Transverse colon (tissue), 4 donors: ENCODE measurements around the gene NBEAL2. TPM values are rescaled to one million over a fixed set of nuclear protein-coding genes. Genes with fewer than 3 reads are reported as not detected.

Experiments
- DNase-seq: peaks from one replicate; pipeline ENCODE4 v3.0.0-alpha.2; 2019
- H3K27ac ChIP-seq, 4 donors: fragments of 200-600 bp; sonication (generic); 2 replicates each; pipeline ENCODE4 v1.5.1; 2016 to 2018; ENCODE audit warnings: inconsistent platforms in 4 of 4
- H3K27me3 ChIP-seq: fragments of 200-600 bp; sonication (generic); 2 replicates; pipeline ENCODE4 v1.5.1; 2017; ENCODE audit warnings: inconsistent platforms
- H3K36me3 ChIP-seq, 4 donors: fragments of 200-600 bp; sonication (generic); 2 replicates each; pipeline ENCODE4 v1.5.1; 2017 to 2019; ENCODE audit warnings: inconsistent platforms in 4 of 4
- H3K4me1 ChIP-seq, 4 donors: fragments of 200-600 bp; sonication (generic); 2 replicates each; pipeline ENCODE4 v1.5.1; 2017 to 2020; ENCODE audit warnings: inconsistent platforms in 4 of 4
- H3K4me3 ChIP-seq, 4 donors: fragments of 200-600 bp; sonication (generic); 1 replicate in 1 of 4; 2 replicates in 3 of 4; pipeline versions ENCODE4 v1.5.1 to v1.6.1; 2017 to 2019; ENCODE audit warnings: inconsistent platforms in 4 of 4
- H3K9me3 ChIP-seq, 2 donors: fragments of 200-600 bp; sonication (generic); 2 replicates each; pipeline ENCODE4 v1.5.1; 2017 to 2019; ENCODE audit warnings: inconsistent platforms in 2 of 2
- CTCF ChIP-seq, 5 experiments: fragments of 200-600 bp in 3 of 5; fragments of 450-650 bp in 2 of 5; sonication (generic) in 3 of 5; IDR thresholded peaks; 1 replicate in 2 of 5; 2 replicates in 3 of 5; pipeline ENCODE4 v1.5.1; 2016 to 2017; ENCODE audit warnings: antibody characterized with exemption in 5 of 5, inconsistent platforms in 3 of 5, mild to moderate bottlenecking in 2 of 5, moderate library complexity in 1 of 5
- EP300 ChIP-seq: sonication (generic); formaldehyde crosslinking; IDR thresholded peaks from one replicate; pipeline ENCODE4 v1.6.1; 2017; ENCODE audit warnings: antibody characterized with exemption, low read depth
- POLR2A ChIP-seq: fragments of 450-650 bp; IDR thresholded peaks from one replicate; pipeline ENCODE4 v1.6.1; 2016; ENCODE audit warnings: antibody characterized with exemption, mild to moderate bottlenecking, moderate library complexity
- POLR2AphosphoS5 ChIP-seq, 3 donors: sonication (generic); formaldehyde crosslinking; IDR thresholded peaks; one replicate each; pipeline ENCODE4 v1.6.1; 2016; ENCODE audit warnings: antibody characterized with exemption in 3 of 3
- WGBS, 2 donors: methylation state at CpG; one replicate each; pipeline ENCODE4 v1.1.5; 2018; ENCODE audit warnings: low coverage in 1 of 2; 5-methylcytosine and 5-hydroxymethylcytosine counted together
- in situ Hi-C, 4 donors: fragments of 200-750 bp; cut with MboI; loops; one replicate each; pipeline versions ENCODE4 v1.15.0 to v1.15.1; 2017; ENCODE audit warnings: low sequenced_read_pairs in 3 of 4, low pct_ligation_motif_present in 1 of 4, low pct_unique_long_range_greater_than_20kb in 1 of 4
- intact Hi-C: fragments of 100-400 bp; cut with DNase I; formaldehyde crosslinking; loops from one replicate; pipeline ENCODE4 v1.15.1; 2023; ENCODE audit warnings: low total_unique reads
- total RNA-seq, 4 donors: library from RNA; depleted of rRNA; stranded (reverse); fragments of >200 nt; gene quantifications; one replicate each; pipeline ENCODE4 v1.1.0, GENCODE V29; 2016

NBEAL2 gene
- total RNA-seq, 4 donors from 2014 or later, result 81.1 to 163 (median 122) TPM

GRCh38 chr3:46986055-46986730, 6.7 kb downstream of the NBEAL2 start:
- Histone ChIP-seq H3K4me1 (peaks cover 22 to 47% (median 42%) of the 10 kb centered on the region in 4 donors), H3K27me3 (no peaks in the 10 kb centered on the region), H3K27ac (peak overlapping the region in 3 of 4 donors; percentile 58 to 65 (median 60)), H3K36me3 (no peaks in the 10 kb centered on the region), H3K4me3 (no peak overlapping the region), H3K9me3 (no peaks in the 10 kb centered on the region)
- no peak for TF ChIP-seq POLR2A
- no peak for TF ChIP-seq POLR2AphosphoS5 (IDR thresholded peaks at IDR 0.05)
- no peak for TF ChIP-seq CTCF (IDR thresholded peaks at IDR 0.05)
- TF ChIP-seq EP300, result no peak
- peak; percentile 39 for DNase-seq
- 67 to 86% methylated on average over 1 to 4 of the region's 4 CpGs for WGBS, 2 donors
- in situ Hi-C loops, result loop anchor here in 1 of 4 donors (10.0 kb wide), 1 partner anchor 51 kb away; no protein-coding TSS in a partner anchor
- intact Hi-C loops, result no loop called here

GRCh38 chr3:46986782-46987310, 7.4 kb downstream of the NBEAL2 start:
- in situ Hi-C loops, result loop anchor here in 1 of 4 donors (10.0 kb wide), 1 partner anchor 52 kb away; no protein-coding TSS in a partner anchor
- DNase-seq, result no peak
- Histone ChIP-seq H3K9me3 (no peaks in the 10 kb centered on the region), H3K4me1 (peaks cover 16 to 41% (median 36%) of the 10 kb centered on the region in 4 donors), H3K4me3 (no peak overlapping the region), H3K27ac (peak overlapping the region; percentile 17 to 65 (median 59)), H3K36me3 (no peaks in the 10 kb centered on the region), H3K27me3 (no peaks in the 10 kb centered on the region)
- intact Hi-C loops, result no loop called here
- WGBS, 2 donors, result 85% methylated on average over 3 of the region's 3 CpGs; no CpG with 5 or more reads in 1 of the 2 donors
- TF ChIP-seq POLR2A (no peak), POLR2AphosphoS5 (IDR thresholded peaks at IDR 0.05) (no peak), CTCF (IDR thresholded peaks at IDR 0.05) (no peak), EP300 (no peak)

- intact Hi-C loops (no loop called here), in situ Hi-C loops (loop anchor here in 1 of 4 donors (10.0 kb wide), 1 partner anchor 53 kb away; no protein-coding TSS in a partner anchor)
- Histone ChIP-seq H3K27ac (peak overlapping the region; percentile 58 to 68 (median 62)), H3K4me1 (peaks cover 14 to 36% (median 31%) of the 10 kb centered on the region in 4 donors), H3K27me3 (no peaks in the 10 kb centered on the region), H3K9me3 (no peaks in the 10 kb centered on the region), H3K4me3 (peak overlapping the region in 1 of 4 donors; percentile 27), H3K36me3 (no peaks in the 10 kb centered on the region)
- WGBS, 2 donors, result 58% methylated on average over 7 of the region's 9 CpGs; no CpG with 5 or more reads in 1 of the 2 donors
- no peak for DNase-seq
- TF ChIP-seq POLR2AphosphoS5 (IDR thresholded peaks at IDR 0.05) (no peak), POLR2A (no peak), EP300 (no peak), CTCF (IDR thresholded peaks at IDR 0.05) (no peak)
Observed at GRCh38 chr3:46987319-46987742, 7.9 kb downstream of the NBEAL2 start.

GRCh38 chr3:46987743-46988401, 8.4 kb downstream of the NBEAL2 start:
- TF ChIP-seq CTCF (IDR thresholded peaks at IDR 0.05), result no peak
- no peak for TF ChIP-seq POLR2A
- TF ChIP-seq EP300, result no peak
- TF ChIP-seq POLR2AphosphoS5 (IDR thresholded peaks at IDR 0.05), result no peak
- H3K9me3 ChIP-seq, result no peaks in the 10 kb centered on the region
- H3K27me3 ChIP-seq, result no peaks in the 10 kb centered on the region
- peaks cover 11 to 31% (median 26%) of the 10 kb centered on the region in 4 donors for H3K4me1 ChIP-seq
- DNase-seq, result peak; percentile 87
- in situ Hi-C loops (loop anchor here in 1 of 4 donors (10.0 kb wide), 1 partner anchor 53 kb away; no protein-coding TSS in a partner anchor), intact Hi-C loops (no loop called here)
- H3K36me3 ChIP-seq, result no peaks in the 10 kb centered on the region
- WGBS, 2 donors, result 42% methylated on average over 16 of the region's 16 CpGs; no CpG with 5 or more reads in 1 of the 2 donors
- H3K27ac ChIP-seq, result peak overlapping the region; percentile 58 to 68 (median 62)
- peak overlapping the region in 2 of 4 donors; percentile 4 to 27 for H3K4me3 ChIP-seq
